Calu3 (cell line): Measurements from ENCODE around the gene WNK2. TPM values are rescaled to one million over a fixed set of nuclear protein-coding genes. Genes with fewer than 3 reads are reported as not detected.
"Not testable (repeated sequence)": the region's sequence is repeated elsewhere in the genome, so short reads cannot be mapped to it uniquely, and the experiment has no call there.

Source experiments
- BruUV-seq: library from RNA; stranded (reverse); fragments of 400-500 nt; replicated peaks from 2 replicates; lab custom pipeline; 2021; lab: Mats Ljungman, UMichigan
- CTCF ChIA-PET: fragments of 300-600 bp; sonication (Branson Sonifier 250); formaldehyde crosslinking; loops from one replicate; lab custom pipeline; 2022; ENCODE audit warnings: antibody characterized with exemption; lab: Charles Lee
- DNase-seq: peaks from one replicate; pipeline ENCODE4 v3.0.0; 2022
- H3K27ac Mint-ChIP-seq: one replicate; pipeline ENCODE4 v1.8.0; 2022; ENCODE audit warnings: mixed read lengths; ENCODE audit not compliant: unreplicated experiment
- H3K27me3 Mint-ChIP-seq: one replicate; pipeline ENCODE4 v1.8.0; 2022; ENCODE audit warnings: mixed read lengths; ENCODE audit not compliant: unreplicated experiment
- H3K36me3 Mint-ChIP-seq: one replicate; pipeline ENCODE4 v1.8.0; 2022; ENCODE audit warnings: mild to moderate bottlenecking, moderate library complexity, mixed read lengths; ENCODE audit not compliant: insufficient read depth, unreplicated experiment
- H3K4me1 Mint-ChIP-seq: one replicate; pipeline ENCODE4 v1.8.0; 2022; ENCODE audit warnings: mild to moderate bottlenecking, low read depth, mixed read lengths; ENCODE audit not compliant: unreplicated experiment
- H3K4me3 Mint-ChIP-seq: one replicate; pipeline ENCODE4 v1.8.0; 2022; ENCODE audit warnings: mild to moderate bottlenecking, low read depth, moderate library complexity, mixed read lengths; ENCODE audit not compliant: unreplicated experiment
- H3K9me3 Mint-ChIP-seq: one replicate; pipeline ENCODE4 v1.8.0; 2022; ENCODE audit warnings: low read depth, mixed read lengths; ENCODE audit not compliant: unreplicated experiment
- CTCF ChIP-seq: fragments of 200-600 bp; IDR thresholded peaks from one replicate; pipeline ENCODE4 v1.8.0; 2022; ENCODE audit warnings: antibody characterized with exemption; ENCODE audit not compliant: unreplicated experiment
- intact Hi-C: fragments of 100-400 bp; cut with micrococcal nuclease; formaldehyde crosslinking; loops from one replicate; pipeline ENCODE4 v1.10.0; 2022; ENCODE audit not compliant: unreplicated experiment
- total RNA-seq: library from RNA; stranded (reverse); gene quantifications from 2 replicates; pipeline ENCODE4 v1.2.3, GENCODE V29; 2022

Gene WNK2
- total RNA-seq, 1 experiment from 2014 or later: 85.7 TPM

GRCh38 chr9:93343663-93344062 lies 159.7 kb downstream of the WNK2 start:
- no TSS peak for BruUV-seq
- H3K27me3 Mint-ChIP-seq: peaks cover 9% of the 10 kb centered on the region
- DNase-seq: no peak
- H3K4me3 Mint-ChIP-seq: no peak overlapping the region
- CTCF ChIA-PET: no interaction called here
- H3K9me3 Mint-ChIP-seq: no peaks in the 10 kb centered on the region
- no peak overlapping the region for H3K27ac Mint-ChIP-seq
- H3K36me3 Mint-ChIP-seq: no peaks in the 10 kb centered on the region
- intact Hi-C loops: no loop called here
- TF ChIP-seq CTCF: no peak
- peaks cover 12% of the 10 kb centered on the region for H3K4me1 Mint-ChIP-seq

DNA sequence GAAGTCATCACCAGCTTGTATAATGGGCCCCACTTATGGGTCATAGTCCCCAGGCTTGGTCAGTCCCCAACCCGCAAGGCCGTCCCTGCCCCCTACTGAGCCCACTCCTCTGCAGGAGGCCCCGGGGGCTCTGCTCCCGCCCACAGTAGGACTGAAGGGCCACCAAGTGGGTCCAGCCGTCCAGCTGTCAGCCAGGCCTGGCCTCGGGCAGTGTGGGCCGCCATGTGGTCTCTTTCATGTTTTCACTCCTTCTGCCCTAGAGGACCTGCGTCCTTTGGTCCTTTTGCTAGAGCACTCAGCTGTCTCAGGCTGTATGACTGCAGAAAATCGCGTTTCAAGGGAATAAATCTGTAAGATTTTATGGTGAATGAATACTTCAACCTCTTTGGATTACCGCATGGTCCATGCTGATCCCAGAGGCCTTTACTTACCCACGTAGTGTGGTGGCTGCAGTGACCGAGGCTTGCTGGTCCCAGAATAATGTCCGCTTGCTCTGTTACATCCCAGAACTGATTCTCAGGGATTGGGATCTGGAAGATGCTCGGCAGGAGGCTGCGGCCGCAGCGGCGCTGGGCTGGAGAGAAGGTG lies 161.8 kb downstream of the WNK2 start:
- no peak for TF ChIP-seq CTCF
- no peaks in the 10 kb centered on the region for H3K36me3 Mint-ChIP-seq
- CTCF ChIA-PET: no interaction called here
- DNase-seq: no peak
- peaks cover 12% of the 10 kb centered on the region for H3K4me1 Mint-ChIP-seq
- intact Hi-C loops: no loop called here
- H3K27ac Mint-ChIP-seq: no peak overlapping the region
- H3K4me3 Mint-ChIP-seq: no peak overlapping the region
- H3K9me3 Mint-ChIP-seq: no peaks in the 10 kb centered on the region
- no TSS peak for BruUV-seq
- peaks cover 16% of the 10 kb centered on the region for H3K27me3 Mint-ChIP-seq

DNA sequence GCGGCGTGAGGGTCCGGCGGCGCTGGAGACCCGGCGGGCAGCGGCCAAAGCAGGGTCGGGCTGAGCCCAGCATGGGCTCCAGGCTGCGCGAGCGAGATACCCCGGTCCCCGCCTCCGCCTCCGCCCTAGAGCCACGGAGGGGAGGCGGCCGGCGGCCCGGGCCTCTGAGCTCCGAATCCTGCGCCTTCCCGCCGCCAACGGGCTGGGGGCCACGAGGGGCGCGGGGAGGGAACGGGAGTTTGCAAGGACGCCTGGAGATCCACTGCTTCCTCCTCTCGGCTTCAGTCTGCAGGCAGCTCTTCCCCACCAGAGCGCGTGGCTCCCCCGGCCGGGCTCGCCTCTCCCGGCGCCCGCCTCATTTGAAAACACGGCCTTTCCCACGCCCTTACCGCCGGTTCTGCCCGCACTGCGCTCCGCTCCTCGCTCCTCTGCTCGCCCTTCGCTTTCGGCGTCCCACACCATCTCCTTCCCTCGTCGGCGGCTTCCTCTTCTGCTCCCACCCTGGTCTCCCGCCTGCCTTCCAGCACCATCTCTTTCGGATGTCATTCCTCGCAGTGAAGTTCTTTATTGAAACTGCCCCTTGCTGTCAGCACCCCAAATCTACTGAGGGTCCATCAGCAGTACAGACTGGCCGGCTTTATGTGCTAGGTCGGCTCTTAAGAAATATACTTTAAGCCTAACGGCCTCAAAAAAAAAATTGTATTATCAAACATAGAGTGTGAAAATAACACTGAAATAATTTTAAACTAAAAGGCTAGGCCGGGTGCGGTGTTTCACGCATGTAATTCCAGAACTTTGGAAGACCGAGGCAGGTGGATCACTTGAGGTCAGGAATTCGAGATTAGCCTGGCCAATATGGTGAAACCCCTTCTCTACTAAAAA lies 162.5 kb downstream of the WNK2 start:
- H3K4me3 Mint-ChIP-seq: no peak overlapping the region
- CTCF ChIA-PET: no interaction called here

GRCh38 chr9:93347371-93347975 lies 163.5 kb downstream of the WNK2 start:
- H3K27me3 Mint-ChIP-seq: peaks cover 16% of the 10 kb centered on the region
- intact Hi-C loops, DNase-seq, H3K36me3 Mint-ChIP-seq, H3K4me3 Mint-ChIP-seq, H3K9me3 Mint-ChIP-seq, CTCF ChIA-PET, H3K27ac Mint-ChIP-seq, H3K4me1 Mint-ChIP-seq, BruUV-seq: not testable (repeated sequence)

More for the DNA sequence above, 162.5 kb downstream of the WNK2 start:
- Mint-ChIP-seq H3K4me1 (peaks cover 12% of the 10 kb centered on the region), H3K27me3 (peaks cover 16% of the 10 kb centered on the region), H3K27ac (no peak overlapping the region), H3K9me3 (no peaks in the 10 kb centered on the region), H3K36me3 (no peaks in the 10 kb centered on the region)
- DNase-seq: no peak
- intact Hi-C loops: no loop called here
- no peak for TF ChIP-seq CTCF
- no TSS peak for BruUV-seq

DNA sequence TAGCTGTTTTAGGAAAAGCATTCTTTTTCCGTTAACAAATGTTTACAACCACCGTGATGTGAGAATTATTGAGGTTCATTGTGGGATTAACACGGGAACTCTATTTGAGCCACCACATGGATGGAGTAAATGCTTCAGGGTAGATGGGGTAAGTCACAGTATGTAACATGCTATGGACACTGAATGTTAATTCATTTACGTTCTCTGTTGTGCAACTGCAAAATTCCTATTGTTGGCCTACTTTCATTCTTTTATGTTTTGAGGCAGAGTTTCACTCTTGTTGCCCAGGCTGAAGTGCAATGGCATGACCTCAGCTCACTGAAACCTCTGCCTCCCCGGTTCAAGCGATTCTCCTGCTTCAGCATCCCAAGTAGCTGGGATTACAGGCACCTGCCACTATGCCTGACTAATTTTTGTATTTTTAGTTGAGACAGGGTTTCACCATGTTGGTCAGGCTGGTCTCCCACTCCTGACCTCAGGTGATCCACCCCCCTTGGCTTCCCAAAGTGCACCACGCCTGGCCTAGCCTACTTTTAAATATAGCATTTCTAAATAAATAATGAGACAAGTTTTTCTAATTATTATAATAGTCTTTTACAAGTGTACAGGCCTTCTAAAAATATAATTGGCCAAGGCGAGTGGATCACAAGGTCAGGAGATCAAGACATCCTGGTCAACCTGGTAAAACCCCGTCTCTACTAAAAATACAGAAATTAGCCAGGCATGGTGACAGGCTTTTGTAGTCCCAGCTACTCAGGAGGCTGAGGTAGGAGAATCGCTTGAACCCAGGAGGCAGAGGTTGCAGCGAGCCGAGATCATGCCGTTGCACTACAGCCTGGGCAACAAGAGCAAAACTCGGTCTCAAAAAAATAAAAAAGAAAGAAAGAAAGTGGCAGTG lies 169.7 kb downstream of the WNK2 start:
- CTCF ChIA-PET: not testable (repeated sequence)

More for the DNA sequence above, 169.7 kb downstream of the WNK2 start:
- BruUV-seq, H3K9me3 Mint-ChIP-seq, H3K4me3 Mint-ChIP-seq, intact Hi-C loops, H3K36me3 Mint-ChIP-seq, DNase-seq, H3K4me1 Mint-ChIP-seq, H3K27ac Mint-ChIP-seq, H3K27me3 Mint-ChIP-seq: not testable (repeated sequence)
